ENCODE results near the gene GABRG3. TPM values are rescaled to one million over a fixed set of nuclear protein-coding genes. Genes with fewer than 3 reads are reported as not detected.

The GABRG3 gene
- total and polyA plus RNA-seq, 10 of the 15 experiments (the other 5 are each of a cell fraction or from before 2014, with no cell fraction given) = 0.15 TPM; not detected in 9

DNA sequence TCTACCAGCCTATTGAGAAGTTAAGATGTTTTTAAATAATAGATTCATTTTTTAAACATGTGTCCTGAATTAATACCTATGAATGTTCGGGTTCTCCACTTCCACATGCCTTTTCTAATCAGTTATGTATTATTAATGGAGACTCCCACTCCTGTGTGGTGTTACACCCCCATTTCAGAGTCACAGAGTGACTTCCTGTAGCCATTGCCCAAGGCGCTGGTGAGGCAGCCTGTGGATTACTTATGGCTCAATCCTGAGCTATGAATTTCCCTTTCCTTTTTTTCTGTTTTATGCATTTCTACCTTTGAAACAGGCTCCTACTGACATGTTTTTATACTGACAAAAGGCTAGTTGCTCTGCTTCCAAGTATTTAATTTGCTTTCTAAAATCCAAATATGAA lies 162.3 kb downstream of the GABRG3 start (continued):
- TF ChIP-seq, protein P1, sequence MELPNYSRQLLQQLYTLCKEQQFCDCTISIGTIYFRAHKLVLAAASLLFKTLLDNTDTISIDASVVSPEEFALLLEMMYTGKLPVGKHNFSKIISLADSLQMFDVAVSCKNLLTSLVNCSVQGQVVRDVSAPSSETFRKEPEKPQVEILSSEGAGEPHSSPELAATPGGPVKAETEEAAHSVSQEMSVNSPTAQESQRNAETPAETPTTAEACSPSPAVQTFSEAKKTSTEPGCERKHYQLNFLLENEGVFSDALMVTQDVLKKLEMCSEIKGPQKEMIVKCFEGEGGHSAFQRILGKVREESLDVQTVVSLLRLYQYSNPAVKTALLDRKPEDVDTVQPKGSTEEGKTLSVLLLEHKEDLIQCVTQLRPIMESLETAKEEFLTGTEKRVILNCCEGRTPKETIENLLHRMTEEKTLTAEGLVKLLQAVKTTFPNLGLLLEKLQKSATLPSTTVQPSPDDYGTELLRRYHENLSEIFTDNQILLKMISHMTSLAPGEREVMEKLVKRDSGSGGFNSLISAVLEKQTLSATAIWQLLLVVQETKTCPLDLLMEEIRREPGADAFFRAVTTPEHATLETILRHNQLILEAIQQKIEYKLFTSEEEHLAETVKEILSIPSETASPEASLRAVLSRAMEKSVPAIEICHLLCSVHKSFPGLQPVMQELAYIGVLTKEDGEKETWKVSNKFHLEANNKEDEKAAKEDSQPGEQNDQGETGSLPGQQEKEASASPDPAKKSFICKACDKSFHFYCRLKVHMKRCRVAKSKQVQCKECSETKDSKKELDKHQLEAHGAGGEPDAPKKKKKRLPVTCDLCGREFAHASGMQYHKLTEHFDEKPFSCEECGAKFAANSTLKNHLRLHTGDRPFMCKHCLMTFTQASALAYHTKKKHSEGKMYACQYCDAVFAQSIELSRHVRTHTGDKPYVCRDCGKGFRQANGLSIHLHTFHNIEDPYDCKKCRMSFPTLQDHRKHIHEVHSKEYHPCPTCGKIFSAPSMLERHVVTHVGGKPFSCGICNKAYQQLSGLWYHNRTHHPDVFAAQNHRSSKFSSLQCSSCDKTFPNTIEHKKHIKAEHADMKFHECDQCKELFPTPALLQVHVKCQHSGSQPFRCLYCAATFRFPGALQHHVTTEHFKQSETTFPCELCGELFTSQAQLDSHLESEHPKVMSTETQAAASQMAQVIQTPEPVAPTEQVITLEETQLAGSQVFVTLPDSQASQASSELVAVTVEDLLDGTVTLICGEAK (IDR thresholded peaks at IDR 0.05; ENCODE audit: borderline replicate concordance) = no peak
- TF ChIP-seq, protein P2, sequence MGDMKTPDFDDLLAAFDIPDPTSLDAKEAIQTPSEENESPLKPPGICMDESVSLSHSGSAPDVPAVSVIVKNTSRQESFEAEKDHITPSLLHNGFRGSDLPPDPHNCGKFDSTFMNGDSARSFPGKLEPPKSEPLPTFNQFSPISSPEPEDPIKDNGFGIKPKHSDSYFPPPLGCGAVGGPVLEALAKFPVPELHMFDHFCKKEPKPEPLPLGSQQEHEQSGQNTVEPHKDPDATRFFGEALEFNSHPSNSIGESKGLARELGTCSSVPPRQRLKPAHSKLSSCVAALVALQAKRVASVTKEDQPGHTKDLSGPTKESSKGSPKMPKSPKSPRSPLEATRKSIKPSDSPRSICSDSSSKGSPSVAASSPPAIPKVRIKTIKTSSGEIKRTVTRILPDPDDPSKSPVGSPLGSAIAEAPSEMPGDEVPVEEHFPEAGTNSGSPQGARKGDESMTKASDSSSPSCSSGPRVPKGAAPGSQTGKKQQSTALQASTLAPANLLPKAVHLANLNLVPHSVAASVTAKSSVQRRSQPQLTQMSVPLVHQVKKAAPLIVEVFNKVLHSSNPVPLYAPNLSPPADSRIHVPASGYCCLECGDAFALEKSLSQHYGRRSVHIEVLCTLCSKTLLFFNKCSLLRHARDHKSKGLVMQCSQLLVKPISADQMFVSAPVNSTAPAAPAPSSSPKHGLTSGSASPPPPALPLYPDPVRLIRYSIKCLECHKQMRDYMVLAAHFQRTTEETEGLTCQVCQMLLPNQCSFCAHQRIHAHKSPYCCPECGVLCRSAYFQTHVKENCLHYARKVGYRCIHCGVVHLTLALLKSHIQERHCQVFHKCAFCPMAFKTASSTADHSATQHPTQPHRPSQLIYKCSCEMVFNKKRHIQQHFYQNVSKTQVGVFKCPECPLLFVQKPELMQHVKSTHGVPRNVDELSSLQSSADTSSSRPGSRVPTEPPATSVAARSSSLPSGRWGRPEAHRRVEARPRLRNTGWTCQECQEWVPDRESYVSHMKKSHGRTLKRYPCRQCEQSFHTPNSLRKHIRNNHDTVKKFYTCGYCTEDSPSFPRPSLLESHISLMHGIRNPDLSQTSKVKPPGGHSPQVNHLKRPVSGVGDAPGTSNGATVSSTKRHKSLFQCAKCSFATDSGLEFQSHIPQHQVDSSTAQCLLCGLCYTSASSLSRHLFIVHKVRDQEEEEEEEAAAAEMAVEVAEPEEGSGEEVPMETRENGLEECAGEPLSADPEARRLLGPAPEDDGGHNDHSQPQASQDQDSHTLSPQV (IDR thresholded peaks at IDR 0.05) = no peak

DNA sequence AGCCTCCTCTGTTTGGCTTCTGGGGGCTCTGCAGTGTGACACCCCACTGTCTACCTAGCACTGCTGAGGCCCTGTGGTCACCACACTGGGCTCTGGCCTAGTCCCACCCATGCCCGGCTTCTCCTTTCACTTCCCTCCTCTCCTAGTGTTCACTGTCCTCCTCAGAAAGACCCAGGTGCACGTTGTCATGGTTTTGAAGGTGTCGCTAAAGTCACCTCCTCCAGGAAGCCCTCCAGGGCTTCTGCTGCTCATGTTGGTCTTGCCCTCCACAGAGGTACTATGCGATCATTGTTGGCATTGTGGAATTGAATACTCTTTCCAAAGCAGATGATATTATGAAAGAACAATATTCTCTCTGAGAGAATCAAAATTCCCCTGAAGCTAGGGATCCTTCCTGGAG lies 163.5 kb downstream of the GABRG3 start:
- intact Hi-C loops (cut with micrococcal nuclease; ENCODE audit: unreplicated experiment) (no loop called here), in situ Hi-C loops (cut with MboI) (no loop called here)
- Histone ChIP-seq H3K27ac (ENCODE audit: control insufficient read depth, insufficient read depth) (no peak overlapping the region), H3K4me2 (ENCODE audit: control insufficient read depth, insufficient read depth) (no peak overlapping the region), H3K4me1 (ENCODE audit: control insufficient read depth, insufficient read depth, low read length) (no peaks in the 10 kb centered on the region), H3K4me3 (no peak overlapping the region), H3K27me3 (replicated peaks in 1 of 2; ENCODE audit: control insufficient read depth in 2 of 2, insufficient read depth in 2 of 2, low read length in 1 of 2) (no peaks in the 10 kb centered on the region), H3K9me3 (replicated peaks; ENCODE audit: control insufficient read depth, insufficient read depth, low read length) (no peaks in the 10 kb centered on the region; the same call in 2 of the 3 replicates), H3K79me2 (ENCODE audit: control insufficient read depth, insufficient read depth, low read length) (no peaks in the 10 kb centered on the region), H3K9ac (ENCODE audit: control insufficient read depth, insufficient read depth, low read length) (no peak overlapping the region), H3K36me3 (ENCODE audit: control insufficient read depth in 2 of 2, insufficient read depth in 2 of 2, low read length in 1 of 2) (no peaks in the 10 kb centered on the region), H4K20me1 (ENCODE audit: control insufficient read depth, insufficient read depth) (no peaks in the 10 kb centered on the region), H2AFZ (ENCODE audit: control insufficient read depth, low read depth, low read length) (no peak overlapping the region)
- CTCF ChIA-PET = no interaction called here
- 59% methylated on average over 3 of the region's 4 CpGs for whole genome bisulfite sequencing (ENCODE audit: insufficient coverage, insufficient replicate concordance, low lambda C conversion rate, missing lambda C conversion rate)
- FAIRE-seq (no peak), DNase-seq (ENCODE audit: low read depth, low spot score) (no peak), ATAC-seq (no peak)
- SMC1A ChIA-PET (ENCODE audit: uncharacterized antibody, unreplicated experiment) = no interaction called here
- no TSS peak for BruUV-seq (replicated peaks)
- RAD21 ChIA-PET (ENCODE audit: unreplicated experiment) = no interaction called here
- POLR2A ChIA-PET = no interaction called here
- no peak for TF ChIP-seq ZBED1 (IDR thresholded peaks at IDR 0.05; ENCODE audit: borderline replicate concordance)
- no peak for TF ChIP-seq SUZ12 (IDR thresholded peaks at IDR 0.05; ENCODE audit: unreplicated experiment)
- TF ChIP-seq SMAD1 (IDR thresholded peaks at IDR 0.05; ENCODE audit: low read depth, partially characterized antibody) = no peak
- TF ChIP-seq TCF12 (IDR thresholded peaks at IDR 0.05; ENCODE audit: low read depth, low read length) = no peak
- no peak for TF ChIP-seq TAF1 (IDR thresholded peaks at IDR 0.05; ENCODE audit: borderline replicate concordance, low read depth, low read length)
- no peak for TF ChIP-seq EZH2 (IDR thresholded peaks at IDR 0.05; ENCODE audit: borderline replicate concordance, control insufficient read depth, low read depth, low read length)
- TF ChIP-seq POLR2AphosphoS5 (IDR thresholded peaks at IDR 0.05; ENCODE audit: low read length) = no peak
- TF ChIP-seq HDAC6 (IDR thresholded peaks at IDR 0.05; ENCODE audit: unreplicated experiment) = no peak
- TF ChIP-seq, protein P3, sequence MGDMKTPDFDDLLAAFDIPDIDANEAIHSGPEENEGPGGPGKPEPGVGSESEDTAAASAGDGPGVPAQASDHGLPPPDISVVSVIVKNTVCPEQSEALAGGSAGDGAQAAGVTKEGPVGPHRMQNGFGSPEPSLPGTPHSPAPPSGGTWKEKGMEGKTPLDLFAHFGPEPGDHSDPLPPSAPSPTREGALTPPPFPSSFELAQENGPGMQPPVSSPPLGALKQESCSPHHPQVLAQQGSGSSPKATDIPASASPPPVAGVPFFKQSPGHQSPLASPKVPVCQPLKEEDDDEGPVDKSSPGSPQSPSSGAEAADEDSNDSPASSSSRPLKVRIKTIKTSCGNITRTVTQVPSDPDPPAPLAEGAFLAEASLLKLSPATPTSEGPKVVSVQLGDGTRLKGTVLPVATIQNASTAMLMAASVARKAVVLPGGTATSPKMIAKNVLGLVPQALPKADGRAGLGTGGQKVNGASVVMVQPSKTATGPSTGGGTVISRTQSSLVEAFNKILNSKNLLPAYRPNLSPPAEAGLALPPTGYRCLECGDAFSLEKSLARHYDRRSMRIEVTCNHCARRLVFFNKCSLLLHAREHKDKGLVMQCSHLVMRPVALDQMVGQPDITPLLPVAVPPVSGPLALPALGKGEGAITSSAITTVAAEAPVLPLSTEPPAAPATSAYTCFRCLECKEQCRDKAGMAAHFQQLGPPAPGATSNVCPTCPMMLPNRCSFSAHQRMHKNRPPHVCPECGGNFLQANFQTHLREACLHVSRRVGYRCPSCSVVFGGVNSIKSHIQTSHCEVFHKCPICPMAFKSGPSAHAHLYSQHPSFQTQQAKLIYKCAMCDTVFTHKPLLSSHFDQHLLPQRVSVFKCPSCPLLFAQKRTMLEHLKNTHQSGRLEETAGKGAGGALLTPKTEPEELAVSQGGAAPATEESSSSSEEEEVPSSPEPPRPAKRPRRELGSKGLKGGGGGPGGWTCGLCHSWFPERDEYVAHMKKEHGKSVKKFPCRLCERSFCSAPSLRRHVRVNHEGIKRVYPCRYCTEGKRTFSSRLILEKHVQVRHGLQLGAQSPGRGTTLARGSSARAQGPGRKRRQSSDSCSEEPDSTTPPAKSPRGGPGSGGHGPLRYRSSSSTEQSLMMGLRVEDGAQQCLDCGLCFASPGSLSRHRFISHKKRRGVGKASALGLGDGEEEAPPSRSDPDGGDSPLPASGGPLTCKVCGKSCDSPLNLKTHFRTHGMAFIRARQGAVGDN (IDR thresholded peaks at IDR 0.05) = no peak
